PFSK-1 (cell line): ENCODE measurements around the gene GBP7.

Experiments
- FOXP2 ChIP-seq: optimal IDR thresholded peaks from 2 replicates; pipeline ENCODE3; 2011; ENCODE audit warnings: borderline replicate concordance, control low read depth, inconsistent platforms; ENCODE audit not compliant: insufficient read depth; ENCODE audit errors: extremely low read length, extremely low read depth
- POLR2AphosphoS5 ChIP-seq: IDR thresholded peaks from 2 replicates; pipeline ENCODE4 v1.6.1; 2012; ENCODE audit warnings: low read depth, mild to moderate bottlenecking, control low read depth, low read length, moderate library complexity
- REST ChIP-seq, 2 experiments: IDR thresholded peaks; 2 replicates each; pipeline versions ENCODE4 v1.6.1 to v1.8.0; 2011 to 2012; ENCODE audit warnings: low read depth in 2 of 2, low read length in 2 of 2, control low read depth in 1 of 2, inconsistent platforms in 1 of 2, mild to moderate bottlenecking in 1 of 2, moderate library complexity in 1 of 2; ENCODE audit not compliant: insufficient read depth in 1 of 2
- TAF1 ChIP-seq: IDR thresholded peaks from 2 replicates; pipeline ENCODE4 v1.6.1; 2012; ENCODE audit warnings: low read length, control low read depth, borderline replicate concordance; ENCODE audit not compliant: insufficient read depth

- no peak for TF ChIP-seq TAF1
- TF ChIP-seq REST (IDR thresholded peaks at IDR 0.05; ENCODE audit: insufficient read depth in 1 of 2, low read depth in 2 of 2, low read length in 2 of 2), result no peak
- no peak for TF ChIP-seq POLR2AphosphoS5
- no peak for TF ChIP-seq FOXP2
Measured at GRCh38 chr1:89174491-89174890, 1.3 kb downstream of the GBP7 start.
